ENCODE results near the gene HNRNPUL2. TPM values are rescaled to one million over a fixed set of nuclear protein-coding genes. Genes with fewer than 3 reads are reported as not detected.

Gene HNRNPUL2
- total and polyA plus RNA-seq, 9 of the 15 experiments (the other 6 are each of a cell fraction or from before 2014, with no cell fraction given), result 0.89 to 44.3 (median 15.2) TPM

GRCh38 chr11:62665075-62665598, 62.1 kb downstream of the HNRNPUL2 start, which contains the start of the genes C11orf98 and CSKMT (continued):
- TF ChIP-seq EP300 (IDR thresholded peaks at IDR 0.05; ENCODE audit: low read length), result no peak
- peak; percentile 98 for TF ChIP-seq PML (IDR thresholded peaks at IDR 0.05; ENCODE audit: low read length)
- peak; percentile 94 for TF ChIP-seq ZNF77 (CRISPR knock-in tag; IDR thresholded peaks at IDR 0.05)
- TF ChIP-seq SMAD1 (IDR thresholded peaks at IDR 0.05; ENCODE audit: low read depth, low read length, partially characterized antibody), result peak; percentile 97
- TF ChIP-seq FOS (IDR thresholded peaks at IDR 0.05; ENCODE audit: extremely low read depth, insufficient read length), result peak; percentile 51
- 0 out of 2 replicates have a peak, but pooled peaks have one; percentile 48 for TF ChIP-seq CBFB (CRISPR knock-in tag; IDR thresholded peaks at IDR 0.05)
- TF ChIP-seq, protein P1, sequence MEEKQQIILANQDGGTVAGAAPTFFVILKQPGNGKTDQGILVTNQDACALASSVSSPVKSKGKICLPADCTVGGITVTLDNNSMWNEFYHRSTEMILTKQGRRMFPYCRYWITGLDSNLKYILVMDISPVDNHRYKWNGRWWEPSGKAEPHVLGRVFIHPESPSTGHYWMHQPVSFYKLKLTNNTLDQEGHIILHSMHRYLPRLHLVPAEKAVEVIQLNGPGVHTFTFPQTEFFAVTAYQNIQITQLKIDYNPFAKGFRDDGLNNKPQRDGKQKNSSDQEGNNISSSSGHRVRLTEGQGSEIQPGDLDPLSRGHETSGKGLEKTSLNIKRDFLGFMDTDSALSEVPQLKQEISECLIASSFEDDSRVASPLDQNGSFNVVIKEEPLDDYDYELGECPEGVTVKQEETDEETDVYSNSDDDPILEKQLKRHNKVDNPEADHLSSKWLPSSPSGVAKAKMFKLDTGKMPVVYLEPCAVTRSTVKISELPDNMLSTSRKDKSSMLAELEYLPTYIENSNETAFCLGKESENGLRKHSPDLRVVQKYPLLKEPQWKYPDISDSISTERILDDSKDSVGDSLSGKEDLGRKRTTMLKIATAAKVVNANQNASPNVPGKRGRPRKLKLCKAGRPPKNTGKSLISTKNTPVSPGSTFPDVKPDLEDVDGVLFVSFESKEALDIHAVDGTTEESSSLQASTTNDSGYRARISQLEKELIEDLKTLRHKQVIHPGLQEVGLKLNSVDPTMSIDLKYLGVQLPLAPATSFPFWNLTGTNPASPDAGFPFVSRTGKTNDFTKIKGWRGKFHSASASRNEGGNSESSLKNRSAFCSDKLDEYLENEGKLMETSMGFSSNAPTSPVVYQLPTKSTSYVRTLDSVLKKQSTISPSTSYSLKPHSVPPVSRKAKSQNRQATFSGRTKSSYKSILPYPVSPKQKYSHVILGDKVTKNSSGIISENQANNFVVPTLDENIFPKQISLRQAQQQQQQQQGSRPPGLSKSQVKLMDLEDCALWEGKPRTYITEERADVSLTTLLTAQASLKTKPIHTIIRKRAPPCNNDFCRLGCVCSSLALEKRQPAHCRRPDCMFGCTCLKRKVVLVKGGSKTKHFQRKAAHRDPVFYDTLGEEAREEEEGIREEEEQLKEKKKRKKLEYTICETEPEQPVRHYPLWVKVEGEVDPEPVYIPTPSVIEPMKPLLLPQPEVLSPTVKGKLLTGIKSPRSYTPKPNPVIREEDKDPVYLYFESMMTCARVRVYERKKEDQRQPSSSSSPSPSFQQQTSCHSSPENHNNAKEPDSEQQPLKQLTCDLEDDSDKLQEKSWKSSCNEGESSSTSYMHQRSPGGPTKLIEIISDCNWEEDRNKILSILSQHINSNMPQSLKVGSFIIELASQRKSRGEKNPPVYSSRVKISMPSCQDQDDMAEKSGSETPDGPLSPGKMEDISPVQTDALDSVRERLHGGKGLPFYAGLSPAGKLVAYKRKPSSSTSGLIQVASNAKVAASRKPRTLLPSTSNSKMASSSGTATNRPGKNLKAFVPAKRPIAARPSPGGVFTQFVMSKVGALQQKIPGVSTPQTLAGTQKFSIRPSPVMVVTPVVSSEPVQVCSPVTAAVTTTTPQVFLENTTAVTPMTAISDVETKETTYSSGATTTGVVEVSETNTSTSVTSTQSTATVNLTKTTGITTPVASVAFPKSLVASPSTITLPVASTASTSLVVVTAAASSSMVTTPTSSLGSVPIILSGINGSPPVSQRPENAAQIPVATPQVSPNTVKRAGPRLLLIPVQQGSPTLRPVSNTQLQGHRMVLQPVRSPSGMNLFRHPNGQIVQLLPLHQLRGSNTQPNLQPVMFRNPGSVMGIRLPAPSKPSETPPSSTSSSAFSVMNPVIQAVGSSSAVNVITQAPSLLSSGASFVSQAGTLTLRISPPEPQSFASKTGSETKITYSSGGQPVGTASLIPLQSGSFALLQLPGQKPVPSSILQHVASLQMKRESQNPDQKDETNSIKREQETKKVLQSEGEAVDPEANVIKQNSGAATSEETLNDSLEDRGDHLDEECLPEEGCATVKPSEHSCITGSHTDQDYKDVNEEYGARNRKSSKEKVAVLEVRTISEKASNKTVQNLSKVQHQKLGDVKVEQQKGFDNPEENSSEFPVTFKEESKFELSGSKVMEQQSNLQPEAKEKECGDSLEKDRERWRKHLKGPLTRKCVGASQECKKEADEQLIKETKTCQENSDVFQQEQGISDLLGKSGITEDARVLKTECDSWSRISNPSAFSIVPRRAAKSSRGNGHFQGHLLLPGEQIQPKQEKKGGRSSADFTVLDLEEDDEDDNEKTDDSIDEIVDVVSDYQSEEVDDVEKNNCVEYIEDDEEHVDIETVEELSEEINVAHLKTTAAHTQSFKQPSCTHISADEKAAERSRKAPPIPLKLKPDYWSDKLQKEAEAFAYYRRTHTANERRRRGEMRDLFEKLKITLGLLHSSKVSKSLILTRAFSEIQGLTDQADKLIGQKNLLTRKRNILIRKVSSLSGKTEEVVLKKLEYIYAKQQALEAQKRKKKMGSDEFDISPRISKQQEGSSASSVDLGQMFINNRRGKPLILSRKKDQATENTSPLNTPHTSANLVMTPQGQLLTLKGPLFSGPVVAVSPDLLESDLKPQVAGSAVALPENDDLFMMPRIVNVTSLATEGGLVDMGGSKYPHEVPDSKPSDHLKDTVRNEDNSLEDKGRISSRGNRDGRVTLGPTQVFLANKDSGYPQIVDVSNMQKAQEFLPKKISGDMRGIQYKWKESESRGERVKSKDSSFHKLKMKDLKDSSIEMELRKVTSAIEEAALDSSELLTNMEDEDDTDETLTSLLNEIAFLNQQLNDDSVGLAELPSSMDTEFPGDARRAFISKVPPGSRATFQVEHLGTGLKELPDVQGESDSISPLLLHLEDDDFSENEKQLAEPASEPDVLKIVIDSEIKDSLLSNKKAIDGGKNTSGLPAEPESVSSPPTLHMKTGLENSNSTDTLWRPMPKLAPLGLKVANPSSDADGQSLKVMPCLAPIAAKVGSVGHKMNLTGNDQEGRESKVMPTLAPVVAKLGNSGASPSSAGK (IDR thresholded peaks at IDR 0.05), result no peak
- peak; percentile 84 for TF ChIP-seq ZNF780A (CRISPR knock-in tag; IDR thresholded peaks at IDR 0.05)
- TF ChIP-seq CHD4 (IDR thresholded peaks at IDR 0.05; ENCODE audit: insufficient read depth, insufficient replicate concordance, low read depth, low read length, poor library complexity, severe bottlenecking), result no peak
- peak; percentile 49; the same call in 1 of the 2 replicates for TF ChIP-seq RNF2 (IDR thresholded peaks at IDR 0.05)
- TF ChIP-seq KAT7 (CRISPR knock-in tag; IDR thresholded peaks at IDR 0.05; ENCODE audit: borderline replicate concordance), result no peak
- no peak for TF ChIP-seq SRSF3 (IDR thresholded peaks at IDR 0.05; ENCODE audit: insufficient read depth, low read length)
- TF ChIP-seq, protein P2, sequence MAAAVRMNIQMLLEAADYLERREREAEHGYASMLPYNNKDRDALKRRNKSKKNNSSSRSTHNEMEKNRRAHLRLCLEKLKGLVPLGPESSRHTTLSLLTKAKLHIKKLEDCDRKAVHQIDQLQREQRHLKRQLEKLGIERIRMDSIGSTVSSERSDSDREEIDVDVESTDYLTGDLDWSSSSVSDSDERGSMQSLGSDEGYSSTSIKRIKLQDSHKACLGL (CRISPR knock-in tag; IDR thresholded peaks at IDR 0.05; ENCODE audit: borderline replicate concordance, poor library complexity, severe bottlenecking), result no peak
- TF ChIP-seq SFPQ (IDR thresholded peaks at IDR 0.05; ENCODE audit: low read depth, low read length), result no peak
- no peak for TF ChIP-seq SETDB1 (IDR thresholded peaks at IDR 0.05; ENCODE audit: low read length)
